GM20000 (cell line): Measurements from ENCODE around the gene GRAMD1A.

Experiments used
- DNase-seq: peaks from one replicate; pipeline ENCODE4 v3.0.0; 2012; ENCODE audit warnings: low spot score
- TF ChIP-seq, protein P1 (sequence below): IDR thresholded peaks from 2 replicates; pipeline ENCODE4 v1.5.1; 2012; ENCODE audit warnings: mild to moderate bottlenecking, control low read depth; ENCODE audit errors: extremely low read depth, missing control alignments

GRAMD1A gene

DNA sequence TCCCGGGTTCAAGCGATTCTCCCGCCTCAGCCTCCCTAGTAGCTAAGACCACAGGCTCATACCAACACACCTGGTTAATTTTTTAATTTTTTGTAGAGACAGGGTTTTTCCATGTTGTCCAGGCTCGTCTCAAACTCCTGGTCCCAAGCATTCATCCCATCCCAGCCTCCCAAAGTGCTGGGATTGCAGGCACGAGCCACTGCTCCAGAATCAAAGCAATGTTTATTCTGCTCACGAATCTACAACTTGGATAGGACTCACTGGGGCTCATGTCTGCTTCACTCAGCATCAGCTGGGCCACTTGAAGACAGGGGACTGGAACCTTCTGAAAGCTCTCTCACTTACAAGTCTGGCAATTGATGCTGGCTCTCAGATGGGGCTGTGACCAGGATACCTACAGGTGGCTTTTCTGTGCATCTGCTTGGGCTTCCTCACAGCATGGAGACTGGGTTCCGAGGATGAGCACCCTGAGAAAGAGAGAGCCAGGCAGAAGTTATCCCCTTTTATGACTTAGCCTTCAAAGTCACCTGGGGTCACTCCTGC is 27.9 kb upstream of the GRAMD1A start:
- TF ChIP-seq, protein P1, sequence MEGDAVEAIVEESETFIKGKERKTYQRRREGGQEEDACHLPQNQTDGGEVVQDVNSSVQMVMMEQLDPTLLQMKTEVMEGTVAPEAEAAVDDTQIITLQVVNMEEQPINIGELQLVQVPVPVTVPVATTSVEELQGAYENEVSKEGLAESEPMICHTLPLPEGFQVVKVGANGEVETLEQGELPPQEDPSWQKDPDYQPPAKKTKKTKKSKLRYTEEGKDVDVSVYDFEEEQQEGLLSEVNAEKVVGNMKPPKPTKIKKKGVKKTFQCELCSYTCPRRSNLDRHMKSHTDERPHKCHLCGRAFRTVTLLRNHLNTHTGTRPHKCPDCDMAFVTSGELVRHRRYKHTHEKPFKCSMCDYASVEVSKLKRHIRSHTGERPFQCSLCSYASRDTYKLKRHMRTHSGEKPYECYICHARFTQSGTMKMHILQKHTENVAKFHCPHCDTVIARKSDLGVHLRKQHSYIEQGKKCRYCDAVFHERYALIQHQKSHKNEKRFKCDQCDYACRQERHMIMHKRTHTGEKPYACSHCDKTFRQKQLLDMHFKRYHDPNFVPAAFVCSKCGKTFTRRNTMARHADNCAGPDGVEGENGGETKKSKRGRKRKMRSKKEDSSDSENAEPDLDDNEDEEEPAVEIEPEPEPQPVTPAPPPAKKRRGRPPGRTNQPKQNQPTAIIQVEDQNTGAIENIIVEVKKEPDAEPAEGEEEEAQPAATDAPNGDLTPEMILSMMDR, result no peak
- no peak for DNase-seq

DNA sequence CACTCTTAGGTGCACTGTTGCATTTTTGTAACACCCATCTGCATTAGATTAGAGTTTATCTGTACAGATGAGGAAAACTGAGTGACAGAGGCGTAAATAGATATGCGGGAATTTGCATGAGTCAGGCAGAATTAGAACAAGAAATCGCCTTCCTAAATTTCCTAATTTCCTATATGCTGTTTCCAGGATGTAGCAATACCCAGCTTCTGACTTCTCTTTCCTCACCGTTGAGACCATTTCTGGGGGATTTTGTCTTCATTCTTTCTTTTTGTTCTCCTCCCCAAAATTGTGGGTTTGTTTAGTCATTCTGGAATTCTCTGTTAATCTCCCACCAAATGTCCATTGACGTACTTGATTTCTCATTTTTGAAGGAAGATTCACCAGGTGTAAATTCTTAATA is 25.5 kb upstream of the GRAMD1A start:
- TF ChIP-seq, protein P1, result no peak
- no peak for DNase-seq

GRCh38 chr19:34975056-34975455 is 25.1 kb upstream of the GRAMD1A start:
- DNase-seq, result no peak
- TF ChIP-seq, protein P1, result no peak

- TF ChIP-seq, protein P1, result no peak
- no peak for DNase-seq
Observed at GRCh38 chr19:34976611-34977010, 23.5 kb upstream of the GRAMD1A start.

GRCh38 chr19:34979819-34980640 is 20.1 kb upstream of the GRAMD1A start:
- TF ChIP-seq, protein P1, result no peak
- DNase-seq, result no peak

GRCh38 chr19:34982275-34982674 is 17.8 kb upstream of the GRAMD1A start:
- no peak for DNase-seq
- TF ChIP-seq, protein P1, result no peak

- no peak for DNase-seq
- TF ChIP-seq, protein P1, result no peak
Observed at GRCh38 chr19:34983786-34984185, 16.3 kb upstream of the GRAMD1A start.
